Stimulated activated CD4-positive, alpha-beta T cell treated with anti-CD3 and anti-CD28 coated beads, Interleukin-12 subunit alpha, Interleukin-12 subunit beta, amount 100 ng/mL, for 4 hours (primary cell): ENCODE data around the gene C2CD2L.
"Not testable (repeated sequence)": the region's sequence is repeated elsewhere in the genome, so short reads cannot be mapped to it uniquely, and the experiment has no call there.

ENCODE experiments used
- DNase-seq: peaks from one replicate; pipeline ENCODE4 v3.0.0-alpha.2; 2020

The C2CD2L gene

GRCh38 chr11:119116235-119116594, 9.1 kb downstream of the C2CD2L start:
- DNase-seq: no peak

GRCh38 chr11:119116601-119117000, 9.5 kb downstream of the C2CD2L start:
- DNase-seq: no peak

- no peak for DNase-seq
Observed at GRCh38 chr11:119117004-119117706, 10.0 kb downstream of the C2CD2L start.

- no peak for DNase-seq
Observed at GRCh38 chr11:119118227-119118626, 11.1 kb downstream of the C2CD2L start.

DNA sequence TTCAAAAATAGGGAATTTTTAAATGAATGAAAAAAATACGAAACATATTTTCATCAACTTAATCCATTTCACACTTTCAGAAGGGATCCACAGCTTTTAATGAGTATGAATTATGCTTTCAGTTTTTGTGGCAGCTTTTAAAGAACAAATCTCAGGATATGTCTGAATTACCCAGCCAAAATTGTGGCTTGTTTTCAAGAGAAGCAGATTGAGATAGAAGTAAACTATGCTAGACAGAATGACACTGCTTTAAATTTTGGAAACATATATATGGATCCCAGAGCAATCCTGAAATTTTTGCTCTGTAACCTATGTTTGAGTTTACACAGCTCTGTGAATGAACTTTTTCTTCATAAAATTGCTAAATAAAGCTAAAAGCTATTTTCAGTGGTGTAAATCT, 11.8 kb downstream of the C2CD2L start:
- no peak for DNase-seq

DNA sequence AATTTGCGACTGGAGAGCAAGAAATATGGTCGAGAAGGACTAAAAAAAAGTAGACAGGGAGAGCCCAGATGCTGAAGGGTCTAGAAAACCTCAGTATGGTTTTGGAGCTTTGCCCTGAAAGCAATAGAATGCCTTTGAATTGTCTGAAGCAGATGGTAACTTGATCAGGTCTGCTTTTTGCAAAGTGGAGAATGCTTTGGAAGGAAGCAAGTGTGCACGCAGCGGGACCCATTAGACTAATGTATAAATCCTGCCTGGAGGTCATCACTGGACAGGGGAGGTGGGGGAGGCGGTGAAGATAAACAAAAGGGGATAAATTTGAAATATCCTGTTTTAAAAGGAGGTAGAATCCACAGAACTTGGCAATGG, 13.5 kb downstream of the C2CD2L start:
- DNase-seq: no peak

DNA sequence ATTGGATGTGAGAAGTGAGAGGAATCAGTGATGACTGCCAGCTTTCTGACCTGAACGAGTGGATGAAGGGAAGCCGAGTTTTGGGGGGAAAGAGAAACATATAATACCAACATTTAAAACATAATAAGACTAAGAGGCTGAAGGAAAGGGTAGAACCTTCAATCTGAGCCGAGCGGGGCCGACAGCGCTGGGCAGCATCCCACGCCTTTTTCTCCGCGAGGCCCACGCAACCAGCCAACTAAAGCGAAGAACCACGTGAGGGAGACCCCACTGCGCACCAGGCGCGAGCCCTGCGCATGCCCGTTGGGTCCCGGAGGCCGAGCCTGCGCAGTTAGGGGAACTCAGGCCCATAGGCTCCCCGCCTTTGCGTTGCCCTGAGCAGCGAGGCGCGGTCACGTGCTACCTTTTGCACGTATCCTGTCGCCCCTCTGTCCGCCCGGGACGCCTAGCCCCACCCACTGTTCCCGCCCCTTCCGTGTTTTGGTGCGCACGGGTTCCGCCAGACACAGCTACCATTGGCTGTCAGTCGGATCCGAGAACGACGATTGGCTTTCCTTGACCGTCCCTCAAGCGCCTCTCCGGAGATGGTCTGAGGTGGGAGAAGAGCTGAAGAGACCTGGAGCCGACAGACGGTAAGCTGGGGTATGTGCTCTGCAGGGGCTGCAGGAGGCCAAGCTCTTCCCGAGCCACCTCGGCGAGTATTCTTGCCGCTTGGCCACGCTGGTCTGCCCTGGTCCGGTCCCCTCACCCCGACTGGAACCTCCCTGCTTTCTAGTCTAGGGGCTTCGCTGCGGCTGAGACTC, 14.1 kb downstream of the C2CD2L start, which contains the start of gene HINFP:
HINFP (plus strand) TSS at position 573 of the 803 bp plus-strand sequence. CDS start 5,365 bp downstream, outside the sequence.
- peak; percentile 99 for DNase-seq

GRCh38 chr11:119121811-119122124, 14.6 kb downstream of the C2CD2L start:
- no peak for DNase-seq

GRCh38 chr11:119125821-119126220, 18.7 kb downstream of the C2CD2L start:
- DNase-seq: no peak

- no peak for DNase-seq
Observed at GRCh38 chr11:119126675-119127268, 19.6 kb downstream of the C2CD2L start.

DNA sequence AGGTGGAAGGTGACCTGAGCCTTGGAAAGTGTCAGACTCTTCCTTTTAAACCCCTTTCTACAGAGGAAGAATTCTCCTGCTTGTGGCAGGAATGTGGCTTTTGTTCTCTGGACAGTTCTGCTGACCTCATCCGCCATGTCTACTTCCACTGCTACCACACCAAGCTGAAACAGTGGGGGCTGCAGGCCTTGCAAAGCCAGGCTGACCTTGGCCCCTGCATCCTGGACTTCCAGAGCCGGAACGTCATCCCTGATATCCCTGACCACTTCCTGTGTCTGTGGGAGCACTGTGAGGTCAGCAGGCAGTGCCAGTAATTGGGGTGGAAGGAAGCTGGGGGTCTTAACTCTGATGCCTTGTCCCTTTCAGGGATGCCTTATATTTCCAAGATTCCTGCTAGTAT, 23.5 kb downstream of the C2CD2L start:
- no peak for DNase-seq

DNA sequence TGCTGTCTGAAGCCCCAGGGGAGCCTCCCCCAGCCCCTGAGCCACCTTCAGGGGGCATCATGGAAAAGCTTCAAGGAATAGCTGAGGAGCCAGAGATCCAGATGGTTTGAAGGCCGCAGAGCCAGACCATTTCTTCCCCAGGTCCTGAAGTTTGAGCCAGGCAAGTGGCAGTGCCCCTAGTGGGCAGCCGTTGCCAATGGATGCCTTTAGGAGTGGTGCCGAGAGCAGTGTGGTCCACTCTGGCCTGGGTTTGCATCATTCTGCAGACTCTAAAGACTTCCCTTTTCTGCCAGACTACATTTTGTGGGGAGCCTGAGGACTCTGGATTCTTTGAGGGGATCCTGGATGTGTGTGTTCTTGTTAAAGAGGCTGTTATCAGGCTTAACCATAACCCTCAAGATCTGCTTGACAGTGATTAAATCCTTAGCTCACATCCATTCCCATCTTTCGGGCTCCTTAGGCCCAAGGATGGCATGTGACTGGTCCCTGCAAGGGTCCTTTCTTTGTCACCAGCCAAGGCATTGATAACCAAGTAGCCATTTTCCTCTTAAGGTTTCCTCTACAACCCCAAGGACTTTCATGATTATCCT, 27.3 kb downstream of the C2CD2L start:
- DNase-seq: no peak

- DNase-seq: not testable (repeated sequence)
Observed at GRCh38 chr11:119139276-119139675, 32.1 kb downstream of the C2CD2L start.

GRCh38 chr11:119144825-119145486, 37.8 kb downstream of the C2CD2L start:
- DNase-seq: no peak

DNA sequence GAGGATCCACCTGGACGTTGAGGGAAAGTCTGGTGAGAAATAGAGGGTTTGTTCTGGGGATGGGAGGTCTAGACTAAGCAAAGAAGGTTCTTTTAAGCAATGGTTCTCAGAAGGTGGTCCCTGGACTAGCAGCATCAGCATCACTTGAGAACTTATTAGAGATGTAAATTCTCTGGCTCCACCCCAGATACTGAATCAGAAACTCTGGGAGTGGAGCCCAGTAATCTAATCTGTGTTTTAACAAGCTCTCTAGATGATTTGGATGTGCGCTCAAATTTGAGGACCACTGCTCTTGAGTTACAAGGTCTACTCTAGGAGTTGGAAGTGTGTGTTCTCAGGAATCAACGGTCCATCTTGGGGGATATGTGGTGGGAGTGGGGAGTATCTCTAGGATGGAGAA, 38.4 kb downstream of the C2CD2L start:
- DNase-seq: no peak

GRCh38 chr11:119147604-119148333, 40.6 kb downstream of the C2CD2L start:
- DNase-seq: no peak

DNA sequence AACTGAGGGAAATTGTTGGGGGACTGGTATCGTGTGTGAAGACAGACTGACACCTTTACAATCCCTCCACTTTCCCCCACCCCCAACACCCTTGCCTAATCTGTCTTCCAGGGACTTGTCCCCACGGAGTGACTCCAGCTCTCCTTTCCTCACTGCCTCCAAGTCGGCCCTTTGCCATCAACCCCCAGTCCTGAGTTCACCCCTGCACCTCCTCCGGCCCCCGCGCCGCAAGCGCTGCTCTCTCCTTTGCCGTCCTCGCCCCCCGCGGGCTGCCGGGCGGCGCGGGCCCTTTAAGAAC, 41.5 kb downstream of the C2CD2L start:
- no peak for DNase-seq

- DNase-seq: peak; percentile 42
Observed at GRCh38 chr11:119149018-119149785, 42.1 kb downstream of the C2CD2L start, which contains the start of gene ABCG4. TSS of gene ABCG4 (plus strand) at chr11:119149052. CDS start at chr11:119149966, 914 bp downstream.

- no peak for DNase-seq
Observed at GRCh38 chr11:119149786-119150275, 42.7 kb downstream of the C2CD2L start.

DNA sequence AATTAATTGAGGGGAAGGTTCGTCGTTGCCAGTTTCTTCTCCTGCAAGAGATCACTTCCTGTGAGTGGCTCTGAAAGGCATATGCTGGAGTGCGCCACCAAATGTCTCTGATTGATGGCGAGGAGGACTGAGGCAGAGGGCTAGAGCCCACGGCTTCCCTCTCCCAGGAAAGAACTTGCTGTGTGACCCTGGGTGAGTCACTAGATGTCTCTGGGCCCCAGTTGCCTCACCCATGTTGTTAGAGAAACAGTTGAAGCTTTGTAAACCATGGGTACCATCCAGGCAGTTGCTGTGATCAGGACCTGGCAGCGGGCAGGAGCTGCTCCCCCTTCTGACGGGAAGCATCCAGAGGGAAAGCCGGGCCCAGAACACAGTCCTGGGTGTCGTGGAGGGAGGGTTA, 44.9 kb downstream of the C2CD2L start:
- DNase-seq: no peak

DNA sequence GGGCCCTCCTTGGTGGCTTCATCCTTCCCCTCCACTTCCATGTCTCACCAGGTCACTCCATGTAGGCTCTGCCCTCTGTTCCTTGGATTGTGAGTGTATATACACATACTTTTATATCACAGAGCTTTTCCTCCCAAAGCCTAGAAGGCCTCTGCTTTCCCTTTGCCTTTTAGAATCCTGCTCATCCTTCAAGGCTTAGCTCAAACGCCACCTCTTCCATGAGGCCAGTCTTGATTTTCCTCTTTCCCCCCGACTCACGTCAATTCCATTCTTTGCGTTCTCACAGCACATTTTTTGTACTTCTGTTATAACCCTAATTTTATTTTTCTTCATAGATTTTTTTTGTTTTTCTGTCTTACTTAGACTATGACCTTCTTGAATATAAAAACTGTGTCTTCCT, 45.5 kb downstream of the C2CD2L start:
- DNase-seq: no peak
